ENCODE data around the gene HOXC9. TPM values are rescaled to one million over a fixed set of nuclear protein-coding genes. Genes with fewer than 3 reads are reported as not detected.

Gene HOXC9
- total and polyA plus RNA-seq, 12 donors = not detected

- intact Hi-C loops (cut with DNase I) = no loop called here
- WGBS, 2 donors = 3 to 7% methylated on average over 61 of the region's 61 CpGs
- H3K4me3 ChIP-seq = peak overlapping the region in 2 of 10 donors; percentile 2
- no peaks in the 10 kb centered on the region for H3K9me3 ChIP-seq
- no peak overlapping the region for H3K27ac ChIP-seq
- peaks cover 0 to 12% (median 7%) of the 10 kb centered on the region in 9 donors for H3K4me1 ChIP-seq
- no peaks in the 10 kb centered on the region for H3K36me3 ChIP-seq
- DNase-seq (no peak), ATAC-seq (no peak)
- H3K27me3 ChIP-seq = peaks cover 25 to 98% (median 97%) of the 10 kb centered on the region in 7 donors
- TF ChIP-seq, protein P1, sequence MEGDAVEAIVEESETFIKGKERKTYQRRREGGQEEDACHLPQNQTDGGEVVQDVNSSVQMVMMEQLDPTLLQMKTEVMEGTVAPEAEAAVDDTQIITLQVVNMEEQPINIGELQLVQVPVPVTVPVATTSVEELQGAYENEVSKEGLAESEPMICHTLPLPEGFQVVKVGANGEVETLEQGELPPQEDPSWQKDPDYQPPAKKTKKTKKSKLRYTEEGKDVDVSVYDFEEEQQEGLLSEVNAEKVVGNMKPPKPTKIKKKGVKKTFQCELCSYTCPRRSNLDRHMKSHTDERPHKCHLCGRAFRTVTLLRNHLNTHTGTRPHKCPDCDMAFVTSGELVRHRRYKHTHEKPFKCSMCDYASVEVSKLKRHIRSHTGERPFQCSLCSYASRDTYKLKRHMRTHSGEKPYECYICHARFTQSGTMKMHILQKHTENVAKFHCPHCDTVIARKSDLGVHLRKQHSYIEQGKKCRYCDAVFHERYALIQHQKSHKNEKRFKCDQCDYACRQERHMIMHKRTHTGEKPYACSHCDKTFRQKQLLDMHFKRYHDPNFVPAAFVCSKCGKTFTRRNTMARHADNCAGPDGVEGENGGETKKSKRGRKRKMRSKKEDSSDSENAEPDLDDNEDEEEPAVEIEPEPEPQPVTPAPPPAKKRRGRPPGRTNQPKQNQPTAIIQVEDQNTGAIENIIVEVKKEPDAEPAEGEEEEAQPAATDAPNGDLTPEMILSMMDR (IDR thresholded peaks at IDR 0.05) = no peak
Observed at GRCh38 chr12:54047160-54047963, 47.4 kb downstream of the HOXC9 start.

- TF ChIP-seq, protein P1 (IDR thresholded peaks at IDR 0.05) = no peak
- H3K4me1 ChIP-seq = peaks cover 0 to 16% (median 7%) of the 10 kb centered on the region in 9 donors
- no peak overlapping the region for H3K4me3 ChIP-seq
- no peak overlapping the region for H3K27ac ChIP-seq
- H3K27me3 ChIP-seq = peaks cover 25 to 98% (median 97%) of the 10 kb centered on the region in 7 donors
- no peaks in the 10 kb centered on the region for H3K9me3 ChIP-seq
- no peaks in the 10 kb centered on the region for H3K36me3 ChIP-seq
- no peak for ATAC-seq
- no peak for DNase-seq
- intact Hi-C loops (cut with DNase I) = no loop called here
- WGBS, 2 donors = 7 to 21% methylated on average over 8 of the region's 8 CpGs
Observed at GRCh38 chr12:54047964-54048303, 48.0 kb downstream of the HOXC9 start.

- Histone ChIP-seq H3K36me3 (no peaks in the 10 kb centered on the region), H3K4me1 (peaks cover 0 to 21% (median 10%) of the 10 kb centered on the region in 9 donors), H3K27ac (no peak overlapping the region), H3K9me3 (no peaks in the 10 kb centered on the region), H3K4me3 (no peak overlapping the region), H3K27me3 (peaks cover 19 to 98% (median 97%) of the 10 kb centered on the region in 7 donors)
- ATAC-seq (no peak), DNase-seq (no peak)
- intact Hi-C loops (cut with DNase I) = no loop called here
- TF ChIP-seq, protein P1 (IDR thresholded peaks at IDR 0.05) = no peak
- 19 to 25% methylated on average over 3 of the region's 3 CpGs for WGBS, 2 donors
Observed at GRCh38 chr12:54048406-54049093, 48.6 kb downstream of the HOXC9 start.

GRCh38 chr12:54049108-54049507, 49.1 kb downstream of the HOXC9 start:
- Histone ChIP-seq H3K36me3 (no peaks in the 10 kb centered on the region), H3K4me3 (no peak overlapping the region), H3K27me3 (peaks cover 24 to 99% (median 98%) of the 10 kb centered on the region in 7 donors), H3K4me1 (peaks cover 0 to 25% (median 10%) of the 10 kb centered on the region in 9 donors), H3K27ac (no peak overlapping the region), H3K9me3 (no peaks in the 10 kb centered on the region)
- WGBS, 2 donors = 17 to 32% methylated on average over 6 of the region's 6 CpGs
- DNase-seq (no peak), ATAC-seq (no peak)
- intact Hi-C loops (cut with DNase I) = no loop called here
- TF ChIP-seq, protein P1 (IDR thresholded peaks at IDR 0.05) = no peak

All from heart right ventricle (tissue), 16 donors.